Activated gamma-delta T cell treated with anti-CD3 and anti-CD28 coated beads, Interleukin-2, amount 50 U/mL, for 16 hours (primary cell): Measurements from ENCODE around the gene IL27RA.
A peak's percentile ranks its signal among the peaks of the same experiment; 100 is the strongest.

ENCODE experiments used
- DNase-seq: peaks from one replicate; pipeline ENCODE4 v3.0.0-alpha.2; 2020; ENCODE audit warnings: low read depth

IL27RA gene

DNA sequence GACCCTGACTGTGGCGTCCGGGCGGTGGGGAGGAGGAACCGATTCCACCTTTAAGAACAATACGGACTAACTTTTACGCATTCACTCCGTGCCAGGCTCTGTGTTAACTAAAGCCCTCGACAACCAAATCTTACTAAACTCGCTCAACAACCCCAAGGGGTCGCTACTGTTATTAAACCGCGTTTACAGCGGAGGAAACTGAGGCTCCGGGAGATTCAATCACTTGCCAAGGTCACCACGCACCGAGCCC, 57.8 kb downstream of the IL27RA start:
- no peak for DNase-seq

DNA sequence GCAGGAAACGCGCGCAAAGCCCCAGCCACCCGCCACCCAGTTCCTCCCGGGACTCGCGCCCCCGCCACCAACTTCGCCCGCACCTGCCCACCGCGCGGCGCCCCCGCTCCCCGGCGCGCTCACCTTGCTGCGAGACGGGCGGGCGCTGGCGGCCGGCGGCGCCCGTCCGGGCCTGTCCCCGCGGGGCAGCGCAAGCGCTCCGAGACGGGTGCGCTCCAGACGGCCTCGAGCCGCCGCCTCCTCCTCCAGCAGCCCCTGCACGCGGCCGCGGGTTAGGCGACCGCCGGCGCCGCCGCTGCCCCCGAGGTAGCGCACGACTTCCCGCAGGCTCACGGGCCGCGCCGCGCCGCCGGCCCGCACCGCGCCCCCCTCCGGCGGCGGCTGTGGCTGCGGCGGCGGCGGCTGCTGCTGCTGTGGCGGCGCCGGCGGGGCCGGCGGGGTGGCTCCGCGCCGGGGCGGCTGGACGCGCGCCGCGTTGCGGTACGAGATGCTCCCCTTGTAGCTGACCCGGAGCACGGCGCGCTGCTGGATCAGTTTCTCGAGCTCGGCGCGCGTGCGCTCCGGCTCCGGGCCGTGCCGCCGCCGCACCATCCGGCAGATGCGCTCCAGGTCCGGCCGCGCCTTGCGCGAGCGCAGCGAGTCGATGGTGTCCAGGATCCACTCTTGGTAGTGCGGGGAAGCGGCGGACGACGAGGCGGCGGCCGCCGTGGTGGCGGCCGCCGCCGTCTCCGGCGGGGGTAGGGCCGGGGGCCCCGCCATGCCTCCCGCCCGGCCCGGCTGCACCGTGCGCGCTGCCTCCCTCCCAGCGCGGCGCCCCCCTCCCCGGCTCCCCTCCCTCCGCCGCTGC, 58.3 kb downstream of the IL27RA start:
- DNase-seq = peak; percentile 20

DNA sequence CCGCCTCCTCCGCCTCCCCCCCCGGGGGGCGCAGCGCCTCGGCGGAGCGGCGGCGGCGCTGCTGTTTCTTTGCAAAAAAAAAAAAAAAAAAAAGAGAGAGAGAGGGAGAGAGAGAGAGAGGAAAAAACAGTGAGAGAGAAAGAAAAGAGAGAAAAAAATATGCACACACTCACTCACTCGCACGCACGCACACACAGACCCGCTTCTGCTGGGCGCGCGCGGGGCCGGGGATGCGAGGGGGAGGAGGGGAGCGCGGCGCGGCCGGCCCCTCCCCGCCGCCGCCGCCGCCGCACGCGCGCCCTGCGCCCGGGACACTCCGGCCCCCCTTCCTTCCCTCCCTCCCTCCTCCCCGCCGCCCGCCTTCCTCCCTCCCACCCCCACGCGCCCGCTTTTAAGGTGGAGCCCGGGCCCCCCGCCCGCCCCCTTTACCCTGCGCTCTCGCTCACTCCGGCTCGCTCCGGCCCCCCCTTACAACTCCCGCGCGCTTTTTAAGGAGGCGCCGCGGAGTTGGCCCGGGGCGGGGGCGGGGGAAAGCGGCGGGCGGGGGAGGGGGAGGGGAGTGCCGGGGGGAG, 59.0 kb downstream of the IL27RA start, which contains the start of gene SAMD1:
SAMD1 (minus strand) TSS at position 243 of the 572 bp plus-strand sequence.
- DNase-seq = peak; percentile 83

DNA sequence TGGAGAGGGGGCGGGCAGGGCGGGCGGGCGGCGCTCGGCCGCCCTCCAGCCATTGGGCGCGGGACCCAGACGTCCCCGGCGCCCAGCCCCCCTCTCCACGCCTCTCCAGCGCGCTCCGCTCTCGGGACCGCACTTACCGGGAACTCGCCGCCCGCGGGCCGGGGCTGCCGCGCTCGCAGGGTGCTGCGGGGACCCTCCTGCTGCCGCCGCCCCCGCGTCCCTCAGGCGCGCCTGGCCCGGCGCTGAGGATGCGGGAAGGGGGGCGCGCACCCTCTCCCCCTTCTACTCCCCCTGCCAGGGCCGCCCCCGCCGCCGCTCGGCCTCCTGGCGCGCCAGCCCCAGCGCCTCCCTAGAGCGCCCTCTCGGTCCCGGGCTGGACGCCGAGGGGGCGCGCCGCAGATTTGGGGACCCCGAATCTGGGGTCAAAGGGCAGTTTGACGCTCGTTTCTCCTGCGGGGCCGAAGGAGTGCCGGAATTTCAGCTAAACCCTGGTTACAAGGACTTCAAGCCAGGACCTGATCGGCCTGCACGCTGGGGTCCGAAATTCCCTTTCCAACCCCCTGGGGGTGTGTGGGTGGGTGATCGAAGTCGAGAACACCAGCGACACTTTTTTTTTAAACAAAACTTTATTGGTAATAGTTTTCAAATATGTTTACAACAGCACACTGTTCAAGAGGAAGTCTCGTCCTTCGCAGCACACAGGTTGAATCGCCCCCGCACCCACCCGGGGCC, 59.7 kb downstream of the IL27RA start:
- peak; percentile 33 for DNase-seq

DNA sequence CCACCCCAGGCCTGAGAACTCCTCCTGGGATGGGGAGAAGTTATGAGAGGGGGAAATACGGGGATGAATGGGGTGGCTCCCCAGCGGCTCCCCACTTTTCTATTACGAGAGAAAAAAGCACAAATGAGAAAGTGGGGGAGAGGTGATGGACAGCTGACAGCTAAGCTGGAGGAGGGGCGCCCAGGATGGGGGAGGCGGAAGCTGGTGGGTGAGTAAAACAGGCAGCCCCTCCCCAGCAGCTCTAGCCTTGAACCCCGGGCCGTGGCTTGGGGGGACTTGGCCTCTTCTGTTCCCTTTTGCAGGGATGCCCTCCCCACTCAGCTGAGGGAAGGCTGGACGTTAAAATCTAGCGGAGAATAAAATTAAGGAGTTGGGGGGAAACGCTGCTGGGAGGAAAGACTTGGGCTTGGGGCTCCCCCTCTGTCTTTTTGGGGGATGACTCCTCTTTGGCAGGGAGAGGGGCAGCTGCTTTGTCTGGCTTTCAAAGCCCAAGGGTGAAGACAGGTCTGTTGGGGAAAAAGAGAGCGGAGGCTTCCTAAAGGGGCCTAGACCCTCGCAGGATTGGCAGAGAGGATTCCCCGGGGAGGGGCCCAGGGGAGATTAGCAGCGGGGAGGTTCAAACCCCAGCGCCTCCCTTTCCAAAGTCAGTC, 60.4 kb downstream of the IL27RA start:
- no peak for DNase-seq

DNA sequence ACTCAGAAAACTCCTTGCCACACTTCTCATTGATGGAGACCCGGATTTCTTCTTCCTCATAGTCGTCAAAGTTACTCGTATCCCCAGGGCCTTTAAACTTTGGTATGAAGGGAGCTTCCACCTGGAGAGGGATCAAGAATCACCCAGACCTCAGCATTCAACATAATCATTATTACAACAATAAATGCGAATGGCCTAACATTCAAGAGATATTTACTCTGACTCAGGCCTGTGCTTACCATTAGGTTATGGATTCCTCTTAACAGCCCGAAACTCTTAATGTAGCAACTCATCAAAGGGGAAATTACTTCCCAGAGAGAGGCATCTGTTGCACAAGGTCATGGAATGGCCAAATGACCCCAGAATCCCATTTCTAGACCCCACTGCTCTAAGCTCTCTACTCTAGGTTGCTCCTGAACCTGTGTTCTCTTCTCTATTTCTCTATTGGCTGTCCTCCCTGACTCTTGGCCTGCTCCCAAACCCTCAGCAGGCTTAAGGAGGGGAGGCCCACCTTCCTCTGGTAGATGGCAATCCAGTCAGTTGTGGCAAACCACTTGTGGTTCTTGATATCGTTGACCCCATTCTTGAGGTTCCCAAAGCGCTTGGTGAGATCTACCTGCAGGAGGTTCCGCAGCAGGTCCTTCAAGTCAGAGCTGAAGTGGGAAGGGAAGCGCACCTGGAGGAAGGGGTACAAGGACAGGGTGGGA, 61.7 kb downstream of the IL27RA start:
- no peak for DNase-seq

DNA sequence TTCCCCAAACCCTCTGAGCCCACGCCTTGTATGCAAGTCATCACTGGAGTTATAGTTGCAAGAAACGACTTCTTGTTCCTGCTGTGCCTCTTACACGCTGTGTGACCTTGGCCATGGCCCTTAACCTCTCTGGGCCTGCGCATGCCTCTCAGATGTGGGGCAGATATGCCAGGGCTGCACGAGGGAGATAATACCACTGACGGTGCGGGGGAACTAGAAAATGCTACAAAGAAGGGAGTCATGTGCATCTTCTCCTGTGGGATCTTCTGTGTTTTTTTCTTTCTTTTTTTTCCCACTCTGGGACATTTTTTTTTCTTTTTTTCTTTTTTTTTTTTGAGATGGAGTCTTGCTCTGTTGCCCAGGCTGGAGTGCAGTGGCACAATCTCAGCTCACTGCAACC, 63.3 kb downstream of the IL27RA start:
- DNase-seq = no peak

DNA sequence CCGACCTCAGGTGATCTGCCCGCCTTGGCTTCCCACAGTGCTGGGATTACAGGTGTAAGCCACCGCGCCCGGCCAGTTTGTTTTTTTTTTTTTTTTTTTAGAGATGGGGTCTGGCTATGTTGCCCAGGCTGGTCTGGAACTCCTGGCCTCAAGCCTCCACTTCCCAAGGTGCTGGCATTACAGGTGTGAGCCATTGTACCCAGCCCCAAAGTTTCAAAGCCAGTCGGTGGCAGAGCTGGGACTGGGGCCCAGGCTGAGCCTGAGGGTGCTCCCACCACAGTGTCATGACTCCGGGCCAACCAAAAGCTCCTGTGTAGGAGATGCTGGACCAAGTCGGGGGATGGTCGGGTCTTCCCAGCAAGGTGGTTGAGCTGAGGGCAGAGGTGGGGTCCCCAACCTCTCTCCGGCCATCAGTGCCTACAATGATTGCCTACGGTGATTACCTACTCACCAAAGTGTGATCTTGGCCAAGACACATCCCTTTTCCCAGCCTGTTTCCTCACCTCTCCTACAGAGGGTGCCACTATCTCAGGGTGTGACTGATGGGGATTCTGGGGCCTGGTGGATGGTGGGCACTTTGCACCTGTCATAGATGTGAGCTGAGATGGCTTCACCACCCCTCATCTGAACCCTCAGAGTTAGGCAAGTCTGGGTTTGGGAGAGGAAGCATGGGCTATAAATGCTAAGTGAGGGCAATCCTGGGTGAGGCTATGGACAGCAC, 64.9 kb downstream of the IL27RA start:
- no peak for DNase-seq

DNA sequence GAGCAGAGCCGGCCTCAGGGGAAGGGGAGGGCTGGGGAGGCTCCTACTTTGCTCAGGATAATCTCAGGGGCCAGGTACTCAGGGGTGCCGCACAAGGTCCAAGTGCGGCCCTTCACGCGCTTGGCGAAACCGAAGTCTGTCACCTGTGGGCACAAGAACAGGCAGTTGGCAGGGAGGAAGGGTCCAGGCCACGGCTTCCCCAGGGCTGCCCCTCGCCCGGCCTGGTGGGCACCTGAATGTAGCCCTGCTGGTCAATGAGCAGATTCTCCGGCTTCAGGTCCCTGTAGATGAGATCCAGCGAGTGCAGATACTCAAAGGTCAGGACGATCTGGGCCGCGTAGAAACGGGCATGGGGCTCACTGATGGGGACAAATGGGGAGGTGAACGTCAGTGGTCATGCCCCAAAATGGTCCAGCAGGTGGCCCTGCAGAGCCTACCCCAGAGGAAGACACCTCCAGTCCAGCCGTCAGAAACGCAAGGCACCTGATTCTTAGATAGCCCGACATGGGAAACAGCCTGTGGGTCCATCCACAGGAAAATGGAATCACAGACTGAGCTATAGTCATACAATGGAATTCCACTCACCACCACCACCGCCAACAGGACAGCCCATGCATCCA, 66.1 kb downstream of the IL27RA start:
- DNase-seq = no peak

DNA sequence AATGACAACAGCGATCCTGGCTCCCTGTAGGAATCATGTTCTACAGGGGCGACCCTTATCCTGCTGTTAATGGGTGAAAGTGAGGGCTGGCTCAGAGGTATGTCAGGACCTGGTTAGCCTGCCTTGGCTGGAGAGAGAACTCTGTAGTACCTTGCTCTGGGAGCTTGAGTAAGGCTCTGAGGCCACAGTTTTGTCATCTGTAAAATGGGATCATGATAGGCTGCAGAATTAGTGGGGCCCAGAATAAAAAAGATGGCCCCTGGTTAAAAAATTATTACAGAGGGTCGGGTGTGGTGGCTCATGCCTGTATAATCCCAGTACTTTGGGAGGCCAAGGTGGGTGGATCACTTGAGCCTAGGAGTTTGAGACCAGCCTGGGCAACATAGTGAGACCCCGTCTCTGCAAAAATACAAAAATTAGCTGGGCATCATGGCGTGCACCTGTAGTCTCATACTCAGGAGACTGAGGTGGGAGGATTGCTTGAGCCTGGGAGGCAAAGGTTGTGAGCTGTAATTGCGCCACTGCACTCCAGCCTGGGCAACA, 69.5 kb downstream of the IL27RA start:
- no peak for DNase-seq

DNA sequence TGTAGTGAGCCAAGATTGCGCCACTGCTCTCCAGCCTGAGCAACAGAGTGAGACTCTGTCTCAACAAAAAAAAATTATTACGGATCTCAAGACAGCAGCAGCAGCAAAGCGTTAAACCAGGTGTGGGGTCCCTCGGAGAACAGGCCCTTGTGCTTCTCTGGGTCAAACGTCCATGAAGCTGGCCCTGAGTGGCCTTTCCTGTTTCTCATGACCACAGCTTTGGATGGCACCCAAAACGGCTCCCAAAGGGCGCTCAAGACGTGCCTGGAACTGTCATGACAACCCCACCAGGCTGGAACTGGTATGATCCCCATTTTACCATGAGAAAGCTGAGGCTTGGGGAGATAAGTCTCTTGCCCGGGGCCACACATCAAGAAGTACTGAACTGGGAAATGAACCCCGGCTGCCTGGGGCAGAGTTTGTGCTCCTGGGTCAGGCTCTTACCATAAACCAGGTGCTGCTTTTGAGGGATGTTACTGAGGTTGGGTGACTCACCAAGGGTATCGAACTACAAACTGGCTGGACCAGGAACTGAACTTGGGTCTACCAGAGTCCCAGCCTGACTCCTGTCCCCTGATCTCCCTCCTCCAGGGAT, 70.6 kb downstream of the IL27RA start:
- DNase-seq = no peak

DNA sequence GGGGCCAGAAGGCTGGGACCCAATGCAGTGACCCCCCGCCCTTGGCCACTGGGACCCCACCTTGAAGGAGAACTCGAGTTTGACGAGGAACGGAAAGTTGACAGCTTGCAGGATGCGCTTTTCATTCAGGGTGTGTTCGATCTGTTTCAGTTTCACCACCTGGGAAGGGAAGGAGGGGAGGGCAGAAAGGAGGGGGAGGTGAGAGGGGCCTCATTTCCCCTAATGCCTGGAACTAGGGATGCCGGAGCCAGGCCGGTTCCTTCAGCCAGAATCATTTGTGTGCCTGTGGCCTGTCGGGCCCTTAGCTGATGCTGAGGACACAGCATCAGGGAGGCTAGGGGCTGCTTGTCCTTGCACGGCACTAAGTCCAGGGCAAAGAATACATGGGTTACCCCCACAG, 71.2 kb downstream of the IL27RA start:
- DNase-seq = no peak
